CD4-positive, CD25-positive, alpha-beta regulatory T cell (primary cell): ENCODE data around the gene UBR2. TPM values are rescaled to one million over a fixed set of nuclear protein-coding genes. Genes with fewer than 3 reads are reported as not detected.
"Not testable (repeated sequence)": the region's sequence is repeated elsewhere in the genome, so short reads cannot be mapped to it uniquely, and the experiment has no call there.

Experiments used
- ATAC-seq, 2 donors: fragments of 150-1000 bp; cut with Tn5 transposase; one replicate each; pipeline ENCODE4 v1.10.0; 2021; ENCODE audit warnings: low read depth in 2 of 2, moderate number of reproducible peaks in 2 of 2, moderate library complexity in 1 of 2
- DNase-seq, 3 donors: peaks; one replicate each; pipeline versions ENCODE4 v3.0.0 to v3.0.0-alpha.2; 2012 to 2022; ENCODE audit warnings: mixed read lengths in 1 of 3
- H3K27ac ChIP-seq: one replicate; pipeline ENCODE4 v1.7.0; 2013; ENCODE audit warnings: mild to moderate bottlenecking, low read length; ENCODE audit not compliant: insufficient read depth, poor library complexity, severe bottlenecking
- H3K27me3 ChIP-seq: one replicate; pipeline ENCODE4 v1.7.0; 2013; ENCODE audit warnings: low read length; ENCODE audit not compliant: control insufficient read depth, insufficient read depth
- H3K36me3 ChIP-seq: one replicate; pipeline ENCODE4 v1.7.0; 2013; ENCODE audit warnings: mild to moderate bottlenecking, low read length, moderate library complexity; ENCODE audit not compliant: control insufficient read depth, insufficient read depth
- H3K4me1 ChIP-seq: 2 replicates; pipeline ENCODE4 v1.7.0; 2013; ENCODE audit warnings: mild to moderate bottlenecking, low read length; ENCODE audit not compliant: insufficient read depth, control insufficient read depth, poor library complexity, severe bottlenecking
- H3K4me3 ChIP-seq: one replicate; pipeline ENCODE4 v1.7.0; 2013; ENCODE audit warnings: low read depth, mild to moderate bottlenecking, low read length, moderate library complexity
- H3K9me3 ChIP-seq, 2 experiments: 1 replicate in 1 of 2; 2 replicates in 1 of 2; pipeline ENCODE4 v1.7.0; 2013; ENCODE audit warnings: low read length in 2 of 2, mild to moderate bottlenecking in 1 of 2, moderate library complexity in 1 of 2; ENCODE audit not compliant: control insufficient read depth in 2 of 2
- H3K27ac Mint-ChIP-seq, 3 donors: one replicate each; pipeline ENCODE4 v1.8.0; 2020 to 2022; ENCODE audit warnings: mild to moderate bottlenecking in 3 of 3, mixed read lengths in 3 of 3, moderate library complexity in 2 of 3
- H3K27me3 Mint-ChIP-seq: one replicate; pipeline ENCODE4 v1.8.0; 2022; ENCODE audit warnings: mild to moderate bottlenecking, mixed read lengths
- H3K36me3 Mint-ChIP-seq: one replicate; pipeline ENCODE4 v1.8.0; 2020; ENCODE audit warnings: mixed read lengths
- H3K4me1 Mint-ChIP-seq, 4 donors: one replicate each; pipeline ENCODE4 v1.8.0; 2020 to 2022; ENCODE audit warnings: mixed read lengths in 4 of 4, mild to moderate bottlenecking in 1 of 4
- H3K4me3 Mint-ChIP-seq, 4 donors: one replicate each; pipeline ENCODE4 v1.8.0; 2020 to 2022; ENCODE audit warnings: mild to moderate bottlenecking in 4 of 4, mixed read lengths in 4 of 4, moderate library complexity in 3 of 4
- H3K9me3 Mint-ChIP-seq, 7 donors: one replicate each; pipeline ENCODE4 v1.8.0; 2020 to 2022; ENCODE audit warnings: mixed read lengths in 7 of 7, mild to moderate bottlenecking in 3 of 7, moderate library complexity in 2 of 7
- polyA plus RNA-seq, 4 donors: library from polyadenylated mRNA; unstranded; fragments of 300-500 nt; fragmentation: Illumina TruSeq; gene quantifications; one replicate each; pipeline ENCODE4 v1.2.3, GENCODE V29; 2021
- total RNA-seq: library from RNA; stranded (reverse); gene quantifications from one replicate; pipeline ENCODE4 v1.2.3, GENCODE V29; 2022

Gene UBR2
- total and polyA plus RNA-seq, 5 donors from 2014 or later: 9.9 to 50.2 (median 11.5) TPM

- H3K27me3 ChIP-seq: no peaks in the 10 kb centered on the region
- peak overlapping the region; percentile 26 to 78 (median 48) for H3K4me3 Mint-ChIP-seq
- peak in 1 of 2 donors; percentile 43 for ATAC-seq
Observed at GRCh38 chr6:42569102-42570028, 5.5 kb downstream of the UBR2 start.

GRCh38 chr6:42571611-42572342, 7.9 kb downstream of the UBR2 start:
- Histone ChIP-seq H3K27me3 (no peaks in the 10 kb centered on the region), H3K9me3 (no peaks in the 10 kb centered on the region), H3K27ac (peak overlapping the region; percentile 60), H3K4me1 (peaks cover 44% of the 10 kb centered on the region), H3K4me3 (peak overlapping the region; percentile 72), H3K36me3 (peaks cover 26% of the 10 kb centered on the region)
- H3K4me3 Mint-ChIP-seq: peak overlapping the region; percentile 51 to 82 (median 60)
- ATAC-seq (no peak), DNase-seq (no peak)
- H3K9me3 Mint-ChIP-seq: peaks cover 0 to 1% (median 0%) of the 10 kb centered on the region in 7 donors
- H3K36me3 Mint-ChIP-seq: peaks cover 19% of the 10 kb centered on the region
- H3K27me3 Mint-ChIP-seq: no peaks in the 10 kb centered on the region
- H3K27ac Mint-ChIP-seq: peak overlapping the region in 2 of 3 donors; percentile 25 to 32
- H3K4me1 Mint-ChIP-seq: peaks cover 40 to 70% (median 50%) of the 10 kb centered on the region in 4 donors

More at GRCh38 chr6:42569102-42570028, 5.5 kb downstream of the UBR2 start:
- H3K4me1 ChIP-seq: peaks cover 66% of the 10 kb centered on the region
- Mint-ChIP-seq H3K27ac (peak overlapping the region in 2 of 3 donors; percentile 9 to 60), H3K36me3 (peaks cover 27% of the 10 kb centered on the region), H3K4me1 (peaks cover 38 to 75% (median 54%) of the 10 kb centered on the region in 4 donors), H3K27me3 (no peaks in the 10 kb centered on the region), H3K9me3 (no peaks in the 10 kb centered on the region)
- H3K27ac ChIP-seq: peak overlapping the region; percentile 65
- peaks cover 8% of the 10 kb centered on the region for H3K36me3 ChIP-seq
- peak overlapping the region; percentile 69 for H3K4me3 ChIP-seq
- H3K9me3 ChIP-seq: no peaks in the 10 kb centered on the region
- DNase-seq: peak in 1 of 3 donors; percentile 43

GRCh38 chr6:42572523-42572922, 8.7 kb downstream of the UBR2 start:
- Histone ChIP-seq H3K27ac (peak overlapping the region; percentile 60), H3K4me3 (peak overlapping the region; percentile 72), H3K27me3 (no peaks in the 10 kb centered on the region), H3K9me3 (no peaks in the 10 kb centered on the region), H3K36me3 (peaks cover 32% of the 10 kb centered on the region), H3K4me1 (peaks cover 40% of the 10 kb centered on the region)
- Mint-ChIP-seq H3K36me3 (peaks cover 13% of the 10 kb centered on the region), H3K9me3 (peaks cover 0 to 1% (median 0%) of the 10 kb centered on the region in 7 donors), H3K4me1 (peaks cover 38 to 70% (median 46%) of the 10 kb centered on the region in 4 donors), H3K4me3 (peak overlapping the region in 3 of 4 donors; percentile 36 to 60 (median 51)), H3K27me3 (no peaks in the 10 kb centered on the region), H3K27ac (peak overlapping the region; percentile 1 to 92 (median 53))
- ATAC-seq (peak; percentile 71 to 74), DNase-seq (peak in 2 of 3 donors; percentile 9 to 58)

GRCh38 chr6:42576538-42576937, 12.7 kb downstream of the UBR2 start:
- peaks cover 42 to 75% (median 53%) of the 10 kb centered on the region in 4 donors for H3K4me1 Mint-ChIP-seq
- not testable (repeated sequence) for H3K27ac Mint-ChIP-seq, H3K27ac ChIP-seq

GRCh38 chr6:42598300-42598699, 34.5 kb downstream of the UBR2 start:
- peaks cover 25% of the 10 kb centered on the region for H3K36me3 Mint-ChIP-seq
- H3K4me3 ChIP-seq: no peak overlapping the region
- no peaks in the 10 kb centered on the region for H3K4me1 ChIP-seq
- H3K27me3 ChIP-seq: no peaks in the 10 kb centered on the region
- peaks cover 36% of the 10 kb centered on the region for H3K36me3 ChIP-seq
- no peaks in the 10 kb centered on the region for H3K27me3 Mint-ChIP-seq
- H3K27ac ChIP-seq: no peak overlapping the region
- no peaks in the 10 kb centered on the region for H3K9me3 ChIP-seq
- H3K4me3 Mint-ChIP-seq: no peak overlapping the region
- no peaks in the 10 kb centered on the region for H3K9me3 Mint-ChIP-seq
- H3K4me1 Mint-ChIP-seq: peaks cover 23 to 30% (median 23%) of the 10 kb centered on the region in 4 donors
- no peak for DNase-seq
- peak overlapping the region in 1 of 3 donors; percentile 38 for H3K27ac Mint-ChIP-seq
- ATAC-seq: no peak

More at GRCh38 chr6:42576538-42576937, 12.7 kb downstream of the UBR2 start:
- not testable (repeated sequence) for H3K4me3 ChIP-seq, ATAC-seq, H3K27me3 Mint-ChIP-seq, H3K9me3 Mint-ChIP-seq, DNase-seq, H3K27me3 ChIP-seq, H3K9me3 ChIP-seq
- H3K4me1 ChIP-seq: peaks cover 18% of the 10 kb centered on the region
- peaks cover 31% of the 10 kb centered on the region for H3K36me3 Mint-ChIP-seq
- peaks cover 55% of the 10 kb centered on the region for H3K36me3 ChIP-seq
- H3K4me3 Mint-ChIP-seq: peak overlapping the region in 1 of 4 donors; percentile 19

- Histone ChIP-seq H3K36me3 (peaks cover 36% of the 10 kb centered on the region), H3K9me3 (no peaks in the 10 kb centered on the region), H3K4me3 (no peak overlapping the region), H3K4me1 (no peaks in the 10 kb centered on the region), H3K27me3 (no peaks in the 10 kb centered on the region), H3K27ac (no peak overlapping the region)
- peaks cover 23% of the 10 kb centered on the region for H3K36me3 Mint-ChIP-seq
- no peaks in the 10 kb centered on the region for H3K27me3 Mint-ChIP-seq
- DNase-seq (no peak), ATAC-seq (no peak)
- no peaks in the 10 kb centered on the region for H3K9me3 Mint-ChIP-seq
- H3K4me1 Mint-ChIP-seq: peaks cover 17 to 36% (median 24%) of the 10 kb centered on the region in 4 donors
- H3K4me3 Mint-ChIP-seq: no peak overlapping the region
- no peak overlapping the region for H3K27ac Mint-ChIP-seq
Observed at GRCh38 chr6:42599558-42599957, 35.7 kb downstream of the UBR2 start.

GRCh38 chr6:42604150-42604549, 40.3 kb downstream of the UBR2 start:
- ATAC-seq: no peak
- Mint-ChIP-seq H3K36me3 (peaks cover 24% of the 10 kb centered on the region), H3K27me3 (no peaks in the 10 kb centered on the region), H3K4me1 (peaks cover 6 to 19% (median 14%) of the 10 kb centered on the region in 4 donors), H3K9me3 (no peaks in the 10 kb centered on the region), H3K27ac (no peak overlapping the region), H3K4me3 (no peak overlapping the region)
- Histone ChIP-seq H3K27me3 (no peaks in the 10 kb centered on the region), H3K27ac (no peak overlapping the region), H3K36me3 (peaks cover 45% of the 10 kb centered on the region), H3K9me3 (no peaks in the 10 kb centered on the region), H3K4me3 (no peak overlapping the region), H3K4me1 (no peaks in the 10 kb centered on the region)
- no peak for DNase-seq
